ENCODE measurements around the gene CTSD.

CTSD gene

DNA sequence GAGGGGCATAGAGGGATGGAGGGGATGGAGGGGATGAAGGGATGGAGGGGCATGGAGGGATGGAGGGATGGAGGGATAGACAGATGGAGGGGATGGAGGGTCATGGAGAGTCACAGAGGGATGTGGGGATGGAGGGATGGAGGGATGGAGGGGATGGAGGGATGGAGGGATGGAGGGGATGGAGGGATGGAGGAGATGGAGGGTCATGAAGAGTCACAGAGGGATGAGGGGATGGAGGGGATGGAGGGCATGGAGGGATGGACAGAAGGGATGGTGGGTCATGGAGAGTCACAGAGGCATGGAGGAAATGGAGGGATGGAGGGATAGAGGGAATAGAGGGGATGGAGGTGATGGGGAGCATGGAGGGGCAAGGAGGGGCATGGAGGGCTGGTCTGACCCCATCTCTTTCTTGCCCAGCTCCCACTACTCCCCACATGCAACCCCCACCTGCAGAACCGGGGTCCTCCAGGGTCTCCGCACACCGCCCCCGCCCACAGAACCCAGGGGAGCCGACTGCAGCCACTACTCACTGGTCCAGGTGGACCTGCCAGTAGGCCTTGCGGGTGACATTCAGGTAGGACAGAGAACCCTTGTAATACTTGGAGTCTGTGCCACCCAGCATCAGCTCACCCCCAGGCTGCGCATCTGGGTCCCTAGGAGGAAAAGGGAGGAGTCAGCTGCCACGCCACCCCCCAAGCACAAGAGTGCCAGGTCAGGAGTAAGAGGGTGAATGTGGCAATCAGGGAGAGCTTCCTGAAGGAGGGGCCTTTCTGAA lies 9.2 kb downstream of the CTSD start:
- DNase-seq = no peak

DNA sequence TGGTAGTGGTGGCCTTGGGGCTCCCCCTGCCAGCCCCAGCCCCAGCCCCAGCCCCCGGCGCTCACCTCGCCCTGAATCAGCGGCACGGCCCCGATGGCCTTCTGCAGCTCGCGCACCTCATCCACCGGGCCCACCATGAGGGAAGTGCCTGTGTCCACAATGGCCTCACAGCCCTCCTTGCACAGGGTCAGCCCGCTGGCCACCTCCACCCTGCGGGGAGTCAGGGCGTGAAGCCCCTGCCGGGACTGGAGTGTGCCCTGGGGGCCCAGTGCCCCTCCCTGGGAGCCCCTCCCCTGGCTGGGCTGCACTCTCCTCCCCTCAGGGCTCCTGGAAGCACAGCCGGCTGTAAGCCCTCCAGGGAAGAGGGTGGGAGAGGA lies 9.8 kb downstream of the CTSD start:
- DNase-seq = no peak

DNA sequence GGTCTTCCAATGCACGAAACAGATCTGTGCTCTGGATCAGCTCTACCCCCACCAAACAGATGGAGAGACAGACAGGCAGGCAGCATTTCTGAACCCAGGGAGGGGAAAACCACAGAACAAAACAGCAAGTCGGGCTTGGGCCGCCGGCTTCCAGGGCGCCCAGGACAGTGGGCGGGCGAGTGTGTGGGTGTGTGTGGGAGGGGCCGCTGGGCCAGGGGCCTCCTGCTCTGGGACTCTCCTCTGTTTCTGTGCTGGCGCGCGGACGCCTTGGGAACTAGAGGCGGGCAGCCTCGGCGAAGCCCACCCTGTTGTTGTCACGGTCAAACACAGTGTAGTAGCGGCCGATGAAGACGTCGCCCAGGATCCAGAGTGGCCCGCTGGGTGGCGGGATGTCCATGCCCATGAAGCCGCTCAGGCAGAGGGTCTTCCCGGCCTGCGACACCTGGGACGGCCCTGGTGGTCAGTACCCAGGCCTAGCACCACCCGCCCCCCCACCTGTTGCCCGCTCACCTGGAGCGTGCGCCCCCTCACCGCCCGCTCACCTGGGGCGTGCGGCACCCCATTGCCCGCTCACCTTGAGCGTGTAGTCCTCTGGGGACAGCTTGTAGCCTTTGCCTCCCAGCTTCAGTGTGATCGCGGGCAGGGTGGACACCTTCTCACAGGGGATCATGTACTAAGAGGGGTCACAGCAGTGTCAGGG lies 10.3 kb downstream of the CTSD start:
- DNase-seq = no peak

- no peak for DNase-seq
These were observed 10.9 kb downstream of the CTSD start for GRCh38 chr11:1752907-1753228.

DNA sequence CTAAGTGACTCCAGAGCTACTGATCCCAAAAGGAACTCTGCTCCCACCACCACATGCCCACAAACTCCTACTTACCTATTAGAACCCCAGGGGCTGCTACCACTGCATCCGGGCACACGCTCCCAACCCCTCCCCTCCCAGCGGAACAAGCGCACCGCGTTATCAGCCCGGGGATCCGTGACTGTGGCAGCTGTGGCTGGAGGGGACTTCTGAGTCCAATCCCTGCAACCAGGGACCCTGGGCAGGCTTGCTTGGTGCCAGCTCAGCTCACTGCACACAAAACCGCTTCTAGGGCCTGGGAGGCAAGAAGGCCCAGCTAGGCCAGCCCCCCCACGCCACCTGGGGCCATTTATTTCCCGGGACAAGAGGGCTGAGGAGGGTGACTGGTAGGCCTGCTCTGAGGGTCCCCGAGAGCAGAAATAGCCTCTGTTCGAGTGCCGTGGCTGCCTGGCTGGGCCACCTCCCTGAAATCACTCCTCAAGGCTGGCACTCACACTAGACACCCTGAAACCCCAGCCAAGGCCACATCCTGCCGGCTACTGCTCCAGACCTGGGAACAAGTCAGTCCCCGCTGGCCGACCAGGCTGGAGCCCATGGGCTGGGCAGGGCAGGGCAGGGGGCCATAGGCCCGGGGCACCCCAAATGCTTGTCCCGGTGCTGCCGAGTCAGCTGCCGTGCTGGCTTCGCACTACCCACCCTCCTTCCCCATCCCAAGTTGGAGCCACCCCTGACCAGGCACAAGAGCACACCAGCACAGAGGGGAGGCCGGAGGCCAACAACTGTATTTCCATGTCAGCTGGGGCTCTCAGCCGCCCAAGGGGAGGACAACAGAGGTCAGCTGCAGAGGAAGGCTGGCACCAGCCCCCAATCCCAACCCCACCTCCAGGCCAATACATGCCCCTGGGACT lies 11.5 kb downstream of the CTSD start:
- no peak for DNase-seq

DNA sequence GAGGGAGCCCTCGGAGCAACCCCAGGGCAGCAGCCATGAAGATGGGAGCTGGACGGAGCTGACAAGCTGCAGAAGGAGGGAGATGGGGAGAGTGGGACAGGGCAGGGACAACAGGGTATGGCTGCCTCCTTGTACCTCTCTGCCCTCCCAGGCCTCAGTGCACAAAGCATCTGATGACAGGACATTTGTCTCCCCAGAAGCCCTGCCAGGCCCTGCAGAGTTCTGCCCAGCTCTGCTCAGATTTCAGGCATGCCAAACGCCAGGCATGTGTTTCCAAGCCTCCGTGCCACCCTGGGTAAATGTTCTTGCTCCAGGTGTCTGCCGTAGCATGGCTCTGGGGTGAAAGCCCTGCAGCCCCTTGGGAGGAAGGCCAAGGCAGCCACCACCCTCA lies 12.2 kb downstream of the CTSD start:
- no peak for DNase-seq

DNA sequence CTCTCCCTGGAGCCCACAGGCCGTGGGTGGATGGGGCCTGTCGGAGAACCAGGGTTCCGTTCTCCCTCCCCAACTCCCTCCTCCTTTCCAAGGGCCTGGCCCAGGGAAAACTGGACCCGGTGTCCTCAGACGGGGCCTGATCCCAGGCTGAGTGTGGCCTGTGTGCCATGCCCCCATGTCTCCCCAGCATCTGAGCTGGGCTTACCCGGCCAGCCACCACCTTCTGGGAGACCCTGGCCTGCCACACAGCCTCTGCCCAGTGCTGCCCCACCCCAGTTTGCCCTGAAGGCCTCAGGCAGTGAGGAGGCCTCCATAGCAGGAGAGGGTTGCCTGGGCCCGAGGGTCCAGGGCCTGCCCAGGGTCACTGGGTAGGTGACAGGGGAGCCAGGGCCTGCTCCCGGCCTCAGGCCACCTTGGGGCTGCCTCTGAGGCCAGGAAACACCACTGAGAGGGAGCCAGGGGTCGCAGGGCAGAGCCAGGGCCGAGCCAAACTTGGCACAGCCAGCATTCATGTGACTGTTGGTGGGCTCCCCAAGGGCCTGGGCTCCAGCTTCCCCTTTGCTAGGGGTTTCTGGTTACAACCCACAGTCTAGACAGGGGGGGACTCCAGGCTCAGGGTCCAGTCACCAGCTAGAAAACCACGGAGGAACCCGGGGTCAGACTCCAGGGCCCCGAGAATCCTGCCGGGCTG lies 12.7 kb downstream of the CTSD start:
- DNase-seq = no peak

GRCh38 chr11:1750481-1750839 lies 13.3 kb downstream of the CTSD start, which contains the start of gene IFITM10:
IFITM10 (minus strand) TSS chr11:1750595; CDS start chr11:1750442, 153 bp downstream.
- DNase-seq = no peak

DNA sequence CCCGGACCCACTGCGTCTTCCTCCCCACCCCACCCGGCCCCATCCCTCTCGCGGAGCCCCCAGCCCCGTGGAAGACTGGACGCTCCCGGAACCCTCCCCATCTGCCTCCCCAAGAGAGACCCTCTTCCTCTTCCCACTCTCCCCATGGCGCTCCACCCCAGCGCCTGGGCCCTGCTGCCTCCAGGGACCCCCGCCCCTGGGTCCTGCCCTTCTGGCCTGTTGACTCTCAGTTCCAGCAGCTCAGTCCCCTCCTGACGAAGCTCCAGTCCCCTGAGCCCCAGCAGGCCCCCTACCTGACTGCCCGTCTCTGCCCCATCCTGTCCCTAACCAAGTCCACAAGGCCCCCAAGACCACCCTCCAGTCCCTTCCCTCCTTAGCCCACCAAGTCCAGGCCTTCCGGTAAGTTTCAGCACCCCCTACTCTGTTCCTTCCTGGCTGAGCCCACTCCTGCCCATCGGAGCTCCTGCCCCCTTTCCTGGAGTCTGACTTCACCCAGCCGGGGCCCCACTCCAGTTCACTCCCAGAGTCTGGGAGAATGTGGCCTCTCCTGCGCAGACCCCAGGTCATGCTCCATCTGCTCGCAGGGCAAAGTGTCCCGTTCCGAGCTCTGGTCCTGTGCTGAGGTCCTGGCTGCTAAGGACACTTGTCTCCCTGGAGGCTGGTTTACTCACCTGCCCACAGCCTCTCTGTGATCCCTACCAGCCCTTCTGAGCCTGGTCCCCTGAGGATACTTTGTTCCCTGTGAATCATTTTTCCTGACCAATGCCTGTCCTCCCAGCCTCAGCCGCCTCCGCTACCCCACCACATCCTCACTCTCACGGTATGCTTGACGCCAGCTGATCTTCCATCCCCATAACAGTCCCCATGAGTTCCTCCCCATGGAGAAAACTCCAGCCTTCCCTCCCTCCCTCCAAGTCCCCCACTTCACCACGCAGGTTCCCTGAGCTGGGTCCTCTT lies 14.1 kb downstream of the CTSD start:
- no peak for DNase-seq

- no peak for DNase-seq
These were observed 14.9 kb downstream of the CTSD start for GRCh38 chr11:1748636-1749394.

GRCh38 chr11:1747753-1748635 lies 15.7 kb downstream of the CTSD start:
- DNase-seq = no peak

- no peak for DNase-seq
These were observed 16.6 kb downstream of the CTSD start for GRCh38 chr11:1746956-1747752.

DNA sequence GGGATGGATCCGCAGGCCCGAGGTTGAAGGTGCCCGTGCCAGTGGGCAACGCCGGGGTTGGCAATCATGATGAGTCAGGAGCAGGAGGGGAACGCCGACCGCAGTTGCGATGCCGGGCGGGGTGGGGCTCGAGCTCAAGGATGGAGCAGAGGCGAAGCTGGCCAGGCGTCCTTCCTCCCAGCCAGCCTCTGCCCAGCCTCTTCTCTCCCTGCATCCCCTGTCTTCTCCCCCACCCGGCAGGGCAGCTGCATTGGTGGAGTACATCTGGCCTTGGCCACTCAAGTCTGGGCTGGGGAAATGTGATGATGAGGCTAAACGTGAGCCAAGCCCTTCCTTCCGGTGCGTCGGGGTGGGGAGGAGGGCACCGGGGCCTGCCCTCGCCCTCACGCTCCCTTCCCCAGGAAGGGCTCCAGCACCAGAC lies 17.2 kb downstream of the CTSD start:
- DNase-seq = no peak

DNA sequence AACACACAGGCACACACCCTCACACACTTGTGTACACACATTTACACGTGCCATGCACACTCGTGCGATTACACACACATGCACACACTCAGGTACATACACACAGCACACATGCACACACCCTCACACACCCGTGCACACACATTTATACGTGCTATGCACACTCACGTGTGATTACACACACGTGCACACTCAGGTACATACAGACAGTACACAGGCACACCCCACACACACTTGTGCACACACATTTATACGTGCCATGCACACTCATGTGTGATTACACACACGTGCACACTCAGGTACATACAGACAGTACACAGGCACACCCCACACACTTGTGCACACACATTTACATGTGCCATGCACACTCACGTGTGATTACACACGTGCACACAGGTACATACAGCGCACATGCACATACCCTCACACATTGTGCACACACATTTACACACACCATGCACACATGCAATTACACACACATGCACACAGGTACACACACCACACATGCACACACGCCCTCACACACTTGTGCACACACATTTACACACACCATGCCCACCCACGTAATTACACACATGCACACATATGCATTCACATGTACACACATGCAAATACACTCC lies 17.9 kb downstream of the CTSD start:
- no peak for DNase-seq

GRCh38 chr11:1744891-1745700 lies 18.6 kb downstream of the CTSD start:
- DNase-seq = no peak

DNA sequence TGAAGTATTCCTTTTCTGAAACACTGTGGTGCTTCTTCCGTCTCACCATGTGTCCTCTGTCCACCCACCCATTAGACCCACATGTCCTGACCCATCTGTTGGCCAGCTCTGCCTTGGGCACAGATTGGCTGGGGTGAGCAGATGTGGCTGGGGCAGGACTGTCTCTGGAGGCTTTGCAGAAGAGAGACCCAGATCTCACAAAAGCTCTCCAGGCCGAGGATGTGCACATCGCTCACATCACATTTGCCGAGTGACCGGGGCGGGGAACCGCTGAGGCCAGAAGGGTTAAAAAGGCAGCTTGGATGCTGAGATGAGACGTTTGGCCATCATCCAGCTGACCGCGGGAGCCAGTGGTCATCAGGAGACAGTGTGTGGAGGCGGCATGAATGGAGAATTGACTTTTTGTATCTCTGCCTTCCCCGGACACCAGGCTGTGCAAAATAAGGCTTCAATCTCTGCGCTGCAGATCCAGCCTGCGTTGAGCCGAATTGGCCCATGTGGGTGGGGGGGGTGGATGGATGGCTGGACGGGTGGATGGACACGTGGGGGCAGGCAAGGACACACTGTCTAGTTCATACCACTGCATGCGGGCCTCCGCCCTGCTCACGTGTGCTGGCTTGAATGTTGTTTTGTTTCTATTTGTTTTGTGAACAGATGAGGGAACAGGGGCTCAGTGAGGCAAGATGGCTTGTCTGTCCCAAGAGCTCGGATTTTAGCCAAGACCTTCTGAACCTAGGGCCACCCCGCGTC lies 19.4 kb downstream of the CTSD start:
- no peak for DNase-seq

- DNase-seq = no peak
These were observed 20.1 kb downstream of the CTSD start for GRCh38 chr11:1743585-1744136.
